Esophagus (tissue), 2 donors: ENCODE measurements around the gene SCUBE1. TPM values are rescaled to one million over a fixed set of nuclear protein-coding genes. Genes with fewer than 3 reads are reported as not detected.

Source experiments
- H3K27ac ChIP-seq, 2 donors: one replicate each; pipeline ENCODE4 v1.5.1; 2013; ENCODE audit warnings: low read depth in 2 of 2, mild to moderate bottlenecking in 2 of 2, inconsistent platforms in 1 of 2, low read length in 1 of 2, moderate library complexity in 1 of 2
- H3K27me3 ChIP-seq, 2 donors: one replicate each; pipeline ENCODE4 v1.6.1; 2013; ENCODE audit warnings: low read length in 2 of 2, control low read depth in 1 of 2, mild to moderate bottlenecking in 1 of 2; ENCODE audit not compliant: insufficient read depth in 2 of 2, control insufficient read depth in 1 of 2
- H3K36me3 ChIP-seq, 2 donors: one replicate each; pipeline ENCODE4 v1.6.1; 2013; ENCODE audit warnings: low read length in 1 of 2; ENCODE audit not compliant: control insufficient read depth in 2 of 2, insufficient read depth in 2 of 2
- H3K4me1 ChIP-seq, 2 donors: one replicate each; pipeline ENCODE4 v1.6.1; 2013; ENCODE audit warnings: low read length in 1 of 2; ENCODE audit not compliant: control insufficient read depth in 2 of 2, insufficient read depth in 2 of 2
- H3K4me3 ChIP-seq, 2 donors: one replicate each; pipeline ENCODE4 v1.5.1; 2013; ENCODE audit warnings: low read length in 2 of 2, mild to moderate bottlenecking in 2 of 2, low read depth in 1 of 2, moderate library complexity in 1 of 2
- H3K9me3 ChIP-seq, 2 donors: one replicate each; pipeline ENCODE4 v1.6.1; 2013; ENCODE audit warnings: mild to moderate bottlenecking in 2 of 2, low read depth in 1 of 2, low read length in 1 of 2, moderate library complexity in 1 of 2; ENCODE audit not compliant: control insufficient read depth in 2 of 2, insufficient read depth in 1 of 2
- WGBS, 2 donors: extraction: QIAGEN DNeasy Blood & Tissue Kit; methylation state at CpG; one replicate each; pipeline ENCODE4 v1.1.7; 2013; 5-methylcytosine and 5-hydroxymethylcytosine counted together
- polyA plus RNA-seq, 2 donors: library from polyadenylated mRNA; stranded (reverse); fragments of 200-250 nt; gene quantifications; one replicate each; pipeline ENCODE4 v1.2.3, GENCODE V29; 2013
- donor health status: healthy with polysubstance abuse.
- donor health status: Bipolar disorder and iron deficiency.

Gene SCUBE1
- polyA plus RNA-seq, 2 donors = 2.2 to 2.4 TPM

GRCh38 chr22:43260331-43261231, 82.6 kb downstream of the SCUBE1 start:
- no peaks in the 10 kb centered on the region for H3K27me3 ChIP-seq
- no peak overlapping the region for H3K4me3 ChIP-seq
- H3K36me3 ChIP-seq = no peaks in the 10 kb centered on the region
- H3K27ac ChIP-seq = no peak overlapping the region
- WGBS, 2 donors = 74 to 79% methylated on average over 17 of the region's 17 CpGs
- no peaks in the 10 kb centered on the region for H3K9me3 ChIP-seq
- peaks cover 7 to 11% of the 10 kb centered on the region in 2 donors for H3K4me1 ChIP-seq

GRCh38 chr22:43257961-43258360, 85.2 kb downstream of the SCUBE1 start:
- Histone ChIP-seq H3K4me3 (no peak overlapping the region), H3K4me1 (no peaks in the 10 kb centered on the region), H3K27me3 (no peaks in the 10 kb centered on the region), H3K36me3 (no peaks in the 10 kb centered on the region), H3K9me3 (peaks cover 0 to 2% of the 10 kb centered on the region in 2 donors), H3K27ac (no peak overlapping the region)
- WGBS, 2 donors = 75 to 85% methylated on average over 20 of the region's 20 CpGs

- Histone ChIP-seq H3K9me3 (peaks cover 0 to 2% of the 10 kb centered on the region in 2 donors), H3K4me3 (no peak overlapping the region), H3K27me3 (no peaks in the 10 kb centered on the region), H3K4me1 (no peaks in the 10 kb centered on the region), H3K27ac (no peak overlapping the region), H3K36me3 (no peaks in the 10 kb centered on the region)
- WGBS, 2 donors = 55 to 57% methylated on average over 10 of the region's 10 CpGs
Measured at GRCh38 chr22:43257549-43257948, 85.6 kb downstream of the SCUBE1 start.

- no peak overlapping the region for H3K4me3 ChIP-seq
- H3K9me3 ChIP-seq = peaks cover 0 to 2% of the 10 kb centered on the region in 2 donors
- no peak overlapping the region for H3K27ac ChIP-seq
- WGBS, 2 donors = 59 to 65% methylated on average over 8 of the region's 8 CpGs
- H3K36me3 ChIP-seq = no peaks in the 10 kb centered on the region
- H3K27me3 ChIP-seq = no peaks in the 10 kb centered on the region
- H3K4me1 ChIP-seq = no peaks in the 10 kb centered on the region
Measured at GRCh38 chr22:43256976-43257545, 86.1 kb downstream of the SCUBE1 start.

GRCh38 chr22:43256569-43256968, 86.6 kb downstream of the SCUBE1 start:
- 52 to 66% methylated on average over 9 of the region's 9 CpGs for WGBS, 2 donors
- Histone ChIP-seq H3K9me3 (peaks cover 0 to 2% of the 10 kb centered on the region in 2 donors), H3K36me3 (no peaks in the 10 kb centered on the region), H3K27ac (no peak overlapping the region), H3K27me3 (no peaks in the 10 kb centered on the region), H3K4me1 (no peaks in the 10 kb centered on the region), H3K4me3 (no peak overlapping the region)

GRCh38 chr22:43255299-43255698, 87.9 kb downstream of the SCUBE1 start:
- Histone ChIP-seq H3K27me3 (no peaks in the 10 kb centered on the region), H3K4me3 (no peak overlapping the region), H3K36me3 (no peaks in the 10 kb centered on the region), H3K4me1 (no peaks in the 10 kb centered on the region), H3K9me3 (peaks cover 0 to 2% of the 10 kb centered on the region in 2 donors), H3K27ac (no peak overlapping the region)
- WGBS, 2 donors = 82 to 84% methylated on average over 23 of the region's 23 CpGs

- Histone ChIP-seq H3K27ac (no peak overlapping the region), H3K4me1 (no peaks in the 10 kb centered on the region), H3K36me3 (no peaks in the 10 kb centered on the region), H3K27me3 (no peaks in the 10 kb centered on the region), H3K9me3 (peaks cover 0 to 2% of the 10 kb centered on the region in 2 donors), H3K4me3 (no peak overlapping the region)
- 87 to 88% methylated on average over 5 of the region's 5 CpGs for WGBS, 2 donors
Measured at GRCh38 chr22:43253839-43254238, 89.3 kb downstream of the SCUBE1 start.

- Histone ChIP-seq H3K4me1 (no peaks in the 10 kb centered on the region), H3K9me3 (peaks cover 0 to 2% of the 10 kb centered on the region in 2 donors), H3K36me3 (no peaks in the 10 kb centered on the region), H3K4me3 (no peak overlapping the region), H3K27me3 (no peaks in the 10 kb centered on the region), H3K27ac (no peak overlapping the region)
- 81 to 84% methylated on average over 10 of the region's 10 CpGs for WGBS, 2 donors
Measured at GRCh38 chr22:43252319-43252718, 90.9 kb downstream of the SCUBE1 start.

- no peaks in the 10 kb centered on the region for H3K36me3 ChIP-seq
- H3K27me3 ChIP-seq = no peaks in the 10 kb centered on the region
- H3K27ac ChIP-seq = no peak overlapping the region
- no peak overlapping the region for H3K4me3 ChIP-seq
- no peaks in the 10 kb centered on the region for H3K4me1 ChIP-seq
- H3K9me3 ChIP-seq = peaks cover 0 to 2% of the 10 kb centered on the region in 2 donors
- WGBS, 2 donors = 86 to 88% methylated on average over 16 of the region's 16 CpGs
Measured at GRCh38 chr22:43249789-43250471, 93.2 kb downstream of the SCUBE1 start.
